ENCODE data around the gene MCC. TPM values are rescaled to one million over a fixed set of nuclear protein-coding genes. Genes with fewer than 3 reads are reported as not detected.
"Not testable (repeated sequence)": the region's sequence is repeated elsewhere in the genome, so short reads cannot be mapped to it uniquely, and the experiment has no call there.

The MCC gene
- total RNA-seq, 1 donor from 2014 or later: 3.5 TPM

DNA sequence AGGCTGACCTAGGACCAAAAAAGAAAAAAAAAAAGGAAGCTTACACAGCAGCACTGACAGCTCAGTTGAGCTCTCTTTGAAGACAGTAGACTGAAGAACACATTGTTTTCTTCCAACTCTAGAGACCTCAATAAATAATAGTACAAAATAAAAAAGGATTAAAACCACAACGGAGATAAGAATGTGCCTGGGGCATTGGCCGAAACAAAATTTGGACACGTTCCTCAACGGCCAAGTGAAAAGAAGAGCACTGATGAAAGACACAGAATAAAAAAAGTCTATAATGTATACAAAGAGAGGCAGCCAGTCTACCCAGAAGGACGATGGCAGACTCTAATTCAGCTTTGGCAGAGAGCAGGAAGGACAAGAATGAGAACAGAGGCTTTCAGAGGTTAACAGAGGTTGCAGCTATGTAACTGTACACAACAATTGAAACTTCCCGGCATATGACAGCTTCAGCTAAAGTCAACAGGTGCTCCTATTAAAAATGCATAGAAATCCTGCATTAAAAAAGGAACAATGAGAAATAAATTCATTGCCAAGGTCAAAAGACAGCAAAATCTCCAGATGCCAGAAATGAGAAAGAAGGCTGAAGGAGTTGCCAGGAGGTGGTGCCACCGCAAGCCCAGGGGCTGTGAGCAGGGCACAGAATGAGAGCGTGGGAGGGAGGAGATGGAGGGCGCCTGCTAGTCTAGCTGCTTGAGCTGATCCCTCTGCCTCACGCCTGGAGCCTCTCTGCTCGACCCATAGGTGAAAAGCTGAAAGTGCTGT lies 397.7 kb downstream of the MCC start:
- intact Hi-C loops (cut with micrococcal nuclease): loop anchor here (5.0 kb wide), 1 partner anchor 93 kb away; no protein-coding TSS in a partner anchor

GRCh38 chr5:113089653-113090335 lies 398.5 kb downstream of the MCC start:
- intact Hi-C loops (cut with micrococcal nuclease): loop anchor here (5.0 kb wide), 1 partner anchor 92 kb away; no protein-coding TSS in a partner anchor

DNA sequence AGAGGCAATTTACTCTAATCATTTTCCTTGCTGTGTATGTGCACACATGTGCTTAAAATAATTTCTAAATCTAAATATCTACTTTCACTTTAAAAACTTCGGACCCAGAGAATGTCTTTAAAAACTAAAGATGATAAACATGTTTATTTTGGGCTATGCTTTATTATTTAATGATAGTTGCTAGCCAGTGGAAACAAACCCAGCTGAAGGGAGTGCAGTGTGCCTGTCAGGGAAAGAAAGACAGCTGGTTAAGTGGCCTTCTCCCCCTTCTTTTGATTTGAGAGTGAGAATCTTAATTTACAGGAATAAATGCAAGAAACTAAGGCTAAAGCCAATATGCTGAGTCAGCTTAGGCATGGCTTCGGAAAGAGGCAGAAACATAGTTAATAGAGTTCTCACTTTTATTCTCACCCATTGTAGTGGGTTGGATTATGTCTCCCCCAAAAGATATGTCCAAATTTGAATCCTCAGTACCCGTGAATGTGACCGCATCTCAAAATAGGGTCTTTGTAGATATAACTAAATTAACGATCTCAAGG lies 400.2 kb downstream of the MCC start:
- intact Hi-C loops (cut with micrococcal nuclease): no loop called here

- intact Hi-C loops (cut with micrococcal nuclease): no loop called here
Observed at GRCh38 chr5:113085880-113086409, 402.3 kb downstream of the MCC start.

- intact Hi-C loops (cut with micrococcal nuclease): no loop called here
Observed at GRCh38 chr5:113085084-113085414, 403.2 kb downstream of the MCC start.

GRCh38 chr5:113084402-113085083 lies 403.7 kb downstream of the MCC start:
- intact Hi-C loops (cut with micrococcal nuclease): no loop called here

GRCh38 chr5:113083481-113083880 lies 404.8 kb downstream of the MCC start:
- intact Hi-C loops (cut with micrococcal nuclease): no loop called here

- intact Hi-C loops (cut with micrococcal nuclease): no loop called here
Observed at GRCh38 chr5:113082547-113082905, 405.7 kb downstream of the MCC start.

GRCh38 chr5:113081881-113082546 lies 406.2 kb downstream of the MCC start:
- intact Hi-C loops (cut with micrococcal nuclease): no loop called here

- intact Hi-C loops (cut with micrococcal nuclease): no loop called here
Observed at GRCh38 chr5:113081091-113081839, 407.0 kb downstream of the MCC start.

DNA sequence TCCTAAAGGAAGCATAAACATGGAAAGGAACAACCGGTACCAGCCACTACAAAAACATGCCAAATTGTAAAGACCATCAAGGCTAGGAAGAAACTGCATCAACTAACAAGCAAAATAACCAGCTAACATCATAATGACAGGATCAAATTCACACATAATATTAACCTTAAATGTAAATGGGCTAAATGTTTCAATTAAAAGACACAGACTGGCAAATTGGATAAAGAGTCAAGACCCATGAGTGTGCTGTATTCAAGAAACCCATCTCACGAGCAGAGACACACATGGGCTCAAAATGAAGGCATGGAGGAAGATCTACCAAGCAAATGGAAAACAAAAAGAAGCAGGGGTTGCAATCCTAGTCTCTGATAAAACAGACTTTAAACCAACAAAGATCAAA lies 411.6 kb downstream of the MCC start:
- intact Hi-C loops (cut with micrococcal nuclease): not testable (repeated sequence)

GRCh38 chr5:113075019-113075418 lies 413.2 kb downstream of the MCC start:
- intact Hi-C loops (cut with micrococcal nuclease): no loop called here

GRCh38 chr5:113073629-113074034 lies 414.6 kb downstream of the MCC start:
- intact Hi-C loops (cut with micrococcal nuclease): not testable (repeated sequence)

DNA sequence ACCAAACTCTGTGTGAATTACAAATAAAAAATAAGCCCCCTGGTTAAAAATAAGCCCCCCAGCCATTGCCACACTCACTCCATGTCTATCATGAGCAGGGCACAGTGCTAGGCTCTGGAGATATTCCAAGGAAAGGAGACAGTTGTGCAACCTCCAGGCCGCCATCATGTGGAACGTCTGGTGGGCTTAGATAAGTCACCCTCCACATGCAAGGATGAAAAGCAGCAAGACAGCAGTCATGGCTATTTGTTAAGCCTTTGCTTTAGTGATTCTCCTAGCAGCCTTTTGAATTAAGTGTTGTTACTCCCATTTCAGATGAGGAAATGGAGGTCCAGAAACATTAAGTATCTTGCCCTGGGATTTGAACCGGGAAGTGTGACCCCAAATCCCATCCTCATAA lies 416.9 kb downstream of the MCC start:
- intact Hi-C loops (cut with micrococcal nuclease): no loop called here

DNA sequence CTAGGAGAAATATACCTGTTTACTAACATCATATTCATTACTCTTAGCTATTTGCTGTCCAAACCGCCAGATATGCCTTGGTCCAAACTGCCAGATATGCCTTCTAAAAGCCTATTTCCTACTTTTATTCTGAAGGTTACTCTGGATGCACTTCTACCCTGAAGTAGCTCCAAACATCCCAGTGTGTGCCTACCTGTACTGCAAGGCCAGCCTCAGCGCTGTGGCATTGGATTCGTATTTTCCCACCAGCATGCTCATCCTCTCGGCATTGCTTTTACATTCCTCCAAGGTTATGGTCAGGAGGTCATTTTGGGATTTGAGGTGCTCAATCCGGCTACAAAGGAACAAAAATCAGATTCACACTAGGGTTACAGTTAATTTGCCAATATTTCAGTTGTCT lies 417.4 kb downstream of the MCC start:
- intact Hi-C loops (cut with micrococcal nuclease): no loop called here

- intact Hi-C loops (cut with micrococcal nuclease): no loop called here
Observed at GRCh38 chr5:113068559-113068958, 419.7 kb downstream of the MCC start.

GRCh38 chr5:113067635-113068344 lies 420.5 kb downstream of the MCC start:
- intact Hi-C loops (cut with micrococcal nuclease): no loop called here

DNA sequence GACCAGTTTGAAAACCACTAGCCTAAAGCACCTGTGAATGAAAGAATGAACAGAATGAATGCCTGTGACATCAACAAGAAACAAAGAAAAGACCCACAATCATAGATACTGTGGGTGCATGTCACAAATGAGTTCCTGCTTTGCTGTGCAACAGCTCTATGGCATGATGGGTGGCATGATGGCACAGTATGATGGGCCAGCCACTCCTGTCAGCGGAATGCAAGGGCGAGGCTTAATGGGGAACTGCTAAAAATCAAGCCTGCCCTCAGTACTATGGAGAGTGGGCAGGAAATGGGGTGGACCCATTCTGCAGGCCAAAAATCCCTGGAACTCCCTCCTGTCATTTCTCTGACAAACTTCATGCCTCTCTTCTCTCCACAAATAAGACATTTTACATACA lies 422.6 kb downstream of the MCC start:
- intact Hi-C loops (cut with micrococcal nuclease): no loop called here

DNA sequence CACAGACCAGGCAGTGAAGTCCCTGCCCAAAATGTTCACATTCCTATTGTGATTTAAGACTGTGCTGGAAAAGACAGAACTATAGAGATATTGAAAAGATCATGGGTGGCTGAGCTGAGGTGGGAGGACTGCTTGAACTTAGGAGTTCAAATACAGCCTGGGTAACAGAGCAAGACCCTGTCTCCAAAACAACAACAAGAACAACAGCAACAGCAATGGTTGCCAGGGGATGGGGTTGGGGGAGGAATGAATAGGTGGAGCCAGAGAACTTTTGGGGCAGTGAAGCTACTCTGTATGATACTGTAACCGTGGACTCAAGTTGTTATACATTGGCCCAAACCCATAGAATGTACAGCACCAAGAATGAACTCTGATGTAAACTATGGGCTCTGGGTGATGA lies 423.4 kb downstream of the MCC start:
- intact Hi-C loops (cut with micrococcal nuclease): no loop called here

GRCh38 chr5:113063927-113064326 lies 424.3 kb downstream of the MCC start:
- intact Hi-C loops (cut with micrococcal nuclease): no loop called here
